GM10248 (cell line): ENCODE data around the gene NLK.
"Not testable (repeated sequence)": the region's sequence is repeated elsewhere in the genome, so short reads cannot be mapped to it uniquely, and the experiment has no call there.

ENCODE experiments used
- CTCF ChIA-PET: fragments of 300-600 bp; sonication (Branson Sonifier 250); formaldehyde crosslinking; extraction: SDS; loops from one replicate; lab custom pipeline; 2021; ENCODE audit warnings: antibody characterized with exemption; lab: Yijun Ruan, JAX
- POLR2A ChIA-PET: fragments of 350-650 bp; sonication (Branson Sonifier 250); formaldehyde crosslinking; extraction: SDS; loops from one replicate; lab custom pipeline; 2020; ENCODE audit warnings: antibody characterized with exemption; lab: Yijun Ruan, JAX
- DNase-seq: peaks from one replicate; pipeline ENCODE4 v3.0.0; 2012; ENCODE audit errors: extremely low spot score
- TF ChIP-seq, protein P1 (sequence below): IDR thresholded peaks from 2 replicates; pipeline ENCODE4 v1.5.1; 2012; ENCODE audit warnings: mild to moderate bottlenecking, low read depth; ENCODE audit errors: extremely low read depth, missing control alignments, control extremely low read depth

NLK gene

DNA sequence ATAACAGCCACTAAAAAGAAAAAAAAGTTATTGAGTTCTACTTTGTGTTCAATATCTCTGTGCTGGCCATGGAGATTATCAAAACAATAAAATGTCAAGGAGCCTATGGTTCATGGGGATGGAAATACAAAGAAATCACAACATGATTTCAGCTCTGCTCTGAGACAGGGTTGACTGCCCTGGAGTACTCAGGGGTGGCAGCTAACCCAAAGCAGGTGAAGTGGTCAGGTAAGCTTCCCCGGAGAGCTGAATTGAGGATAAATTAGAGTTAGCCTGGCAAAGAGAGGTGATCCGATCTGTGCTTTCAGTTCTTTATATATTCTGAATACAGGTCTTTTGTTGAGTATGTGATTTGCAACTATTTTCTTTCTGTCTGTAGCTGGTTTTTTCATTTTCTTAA, 157.3 kb downstream of the NLK start:
- TF ChIP-seq, protein P1, sequence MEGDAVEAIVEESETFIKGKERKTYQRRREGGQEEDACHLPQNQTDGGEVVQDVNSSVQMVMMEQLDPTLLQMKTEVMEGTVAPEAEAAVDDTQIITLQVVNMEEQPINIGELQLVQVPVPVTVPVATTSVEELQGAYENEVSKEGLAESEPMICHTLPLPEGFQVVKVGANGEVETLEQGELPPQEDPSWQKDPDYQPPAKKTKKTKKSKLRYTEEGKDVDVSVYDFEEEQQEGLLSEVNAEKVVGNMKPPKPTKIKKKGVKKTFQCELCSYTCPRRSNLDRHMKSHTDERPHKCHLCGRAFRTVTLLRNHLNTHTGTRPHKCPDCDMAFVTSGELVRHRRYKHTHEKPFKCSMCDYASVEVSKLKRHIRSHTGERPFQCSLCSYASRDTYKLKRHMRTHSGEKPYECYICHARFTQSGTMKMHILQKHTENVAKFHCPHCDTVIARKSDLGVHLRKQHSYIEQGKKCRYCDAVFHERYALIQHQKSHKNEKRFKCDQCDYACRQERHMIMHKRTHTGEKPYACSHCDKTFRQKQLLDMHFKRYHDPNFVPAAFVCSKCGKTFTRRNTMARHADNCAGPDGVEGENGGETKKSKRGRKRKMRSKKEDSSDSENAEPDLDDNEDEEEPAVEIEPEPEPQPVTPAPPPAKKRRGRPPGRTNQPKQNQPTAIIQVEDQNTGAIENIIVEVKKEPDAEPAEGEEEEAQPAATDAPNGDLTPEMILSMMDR = no peak
- ChIA-PET POLR2A (no interaction called here), CTCF (interaction anchor here (1.4 to 1.8 kb wide), 2 partner anchors 9 to 27 kb away, joined by 3 to 8 read pairs; no protein-coding TSS in a partner anchor)
- no peak for DNase-seq

DNA sequence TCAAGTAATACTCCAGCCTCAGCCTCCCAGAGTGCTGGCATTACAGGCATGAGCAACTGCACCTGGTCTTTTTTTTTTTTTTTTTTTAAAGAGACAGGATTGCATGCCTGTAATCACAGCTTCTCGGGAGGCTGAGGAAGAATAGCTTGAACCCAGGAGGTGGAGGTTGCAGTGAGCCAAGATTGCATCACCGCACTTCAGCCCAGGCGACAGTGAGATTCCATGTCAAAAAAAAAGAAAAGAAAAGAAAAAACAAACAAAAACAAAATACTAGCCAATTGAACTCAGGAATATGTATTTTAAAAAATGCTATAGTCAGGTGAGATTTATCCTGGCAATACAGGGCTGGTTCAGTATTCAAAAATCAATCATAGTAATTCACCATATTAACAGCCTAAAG, 158.8 kb downstream of the NLK start:
- POLR2A ChIA-PET = no interaction called here
- no peak for DNase-seq
- TF ChIP-seq, protein P1 = no peak
- CTCF ChIA-PET = interaction anchor here (1.4 to 1.8 kb wide), 2 partner anchors 11 to 25 kb away, joined by 3 to 8 read pairs; no protein-coding TSS in a partner anchor

DNA sequence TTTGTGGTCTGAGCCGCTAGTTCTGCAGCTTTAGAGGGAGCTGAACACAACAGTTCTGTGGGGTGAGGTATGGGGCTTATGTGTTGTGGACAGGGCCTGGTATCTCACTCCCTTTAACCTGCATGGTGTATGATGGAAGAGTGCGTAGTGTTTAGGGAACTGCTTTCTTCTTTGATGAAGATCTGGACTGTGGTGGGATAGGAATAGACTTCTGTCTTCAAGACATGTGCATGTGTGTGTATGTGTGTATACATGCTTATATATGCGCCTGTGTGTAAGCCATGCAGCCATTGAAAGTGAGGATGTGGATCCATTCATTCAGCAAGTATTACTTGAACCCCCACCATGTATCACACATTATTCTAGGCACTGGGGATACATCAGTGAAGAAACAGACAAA, 161.8 kb downstream of the NLK start:
- ChIA-PET POLR2A (no interaction called here), CTCF (no interaction called here)
- DNase-seq = no peak
- TF ChIP-seq, protein P1 = no peak

DNA sequence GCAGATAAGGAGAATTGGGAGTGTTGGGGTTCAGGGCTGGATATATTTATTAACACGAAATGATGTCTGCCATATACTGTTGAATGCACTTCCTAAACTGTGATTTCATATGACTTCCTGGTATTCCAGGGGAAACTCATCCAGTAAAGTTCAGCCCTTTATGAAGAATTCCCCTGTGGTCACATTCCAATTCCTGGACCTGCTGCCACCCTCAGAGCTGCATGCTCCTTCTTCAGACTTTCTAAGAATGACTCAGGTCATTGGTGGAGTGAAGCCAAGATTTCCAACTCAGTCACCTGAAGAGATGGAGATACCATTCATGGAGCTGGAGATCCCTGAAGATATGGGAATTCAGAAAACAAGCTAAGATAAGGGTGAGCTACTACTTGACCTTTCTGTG, 162.3 kb downstream of the NLK start:
- CTCF ChIA-PET = interaction anchor here (1.0 kb wide), 1 partner anchor 29 kb away, joined by 3 read pairs; no protein-coding TSS in a partner anchor
- POLR2A ChIA-PET = no interaction called here
- TF ChIP-seq, protein P1 = no peak
- no peak for DNase-seq

DNA sequence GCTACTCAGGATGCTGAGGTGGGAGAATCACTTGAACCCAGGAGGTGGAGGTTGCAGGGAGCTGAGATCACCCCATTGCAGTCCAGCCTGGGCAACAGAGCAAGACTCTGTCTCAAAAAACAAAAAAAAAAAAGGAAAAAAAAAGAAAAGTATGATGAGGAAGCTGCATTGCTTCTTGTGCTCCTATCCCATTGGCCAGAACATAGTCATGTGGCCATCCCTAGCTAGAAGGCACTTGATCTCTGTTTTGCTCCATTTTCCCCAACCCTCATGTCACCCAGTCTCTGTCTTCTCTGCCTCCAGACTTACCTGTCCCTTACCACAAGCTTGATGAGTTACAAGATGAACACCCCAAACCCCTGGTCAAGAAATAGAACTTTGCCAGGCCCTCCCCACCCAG, 163.8 kb downstream of the NLK start:
- TF ChIP-seq, protein P1 = no peak
- CTCF ChIA-PET = interaction anchor here (0.8 to 1.2 kb wide), 2 partner anchors 19 to 88 kb away, joined by 3 read pairs; no protein-coding TSS in a partner anchor
- DNase-seq = no peak
- POLR2A ChIA-PET = interaction anchor here (0.6 to 0.7 kb wide), 2 partner anchors 38 to 69 kb away, joined by 3 read pairs; no protein-coding TSS in a partner anchor

DNA sequence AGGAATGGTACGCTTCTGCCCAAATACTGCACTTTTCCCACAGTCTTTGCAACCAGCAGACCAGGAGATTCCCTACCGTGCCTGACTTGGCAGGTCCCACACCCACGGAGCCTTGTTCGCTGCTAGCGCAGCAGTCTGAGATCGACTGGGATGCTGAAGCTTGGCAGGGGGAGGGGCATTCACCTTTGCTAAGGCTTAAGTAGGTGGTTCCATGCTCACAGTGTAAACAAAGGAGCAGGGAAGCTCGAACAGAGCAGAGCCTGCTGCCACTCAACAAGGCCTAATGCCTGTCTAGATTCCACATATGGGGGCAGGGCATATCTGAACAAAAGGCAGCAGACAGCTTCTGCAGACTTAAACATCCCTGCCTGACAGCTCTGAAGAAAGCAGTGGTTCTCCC, 169.3 kb downstream of the NLK start:
- ChIA-PET POLR2A (interaction anchor here (0.6 kb wide), 1 partner anchor 9 kb away, joined by 4 read pairs; no protein-coding TSS in a partner anchor), CTCF (interaction anchor here (1.1 kb wide), 1 partner anchor 31 kb away, joined by 3 read pairs; no protein-coding TSS in a partner anchor)
- TF ChIP-seq, protein P1 = no peak
- no peak for DNase-seq

DNA sequence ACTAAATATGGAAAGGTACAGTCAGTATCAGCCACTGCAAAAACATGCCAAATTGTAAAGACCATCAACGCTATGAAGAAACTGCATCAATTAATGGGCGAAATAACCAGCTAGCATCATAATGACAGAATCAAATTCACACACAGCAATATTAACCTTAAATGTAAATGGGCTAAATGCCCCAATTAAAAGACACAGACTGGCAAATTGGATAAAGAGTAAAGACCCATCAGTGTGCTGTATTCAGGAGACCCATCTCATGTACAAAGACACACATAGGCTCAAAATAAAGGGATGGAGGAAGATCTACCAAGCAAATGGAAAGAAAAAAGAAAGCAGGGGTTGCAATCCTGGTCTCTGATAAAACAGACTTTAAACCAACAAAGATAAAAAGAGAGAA, 171.1 kb downstream of the NLK start:
- CTCF ChIA-PET = interaction anchor here (1.4 to 1.8 kb wide), 2 partner anchors 20 to 23 kb away, joined by 3 read pairs; no protein-coding TSS in a partner anchor
- DNase-seq, POLR2A ChIA-PET: not testable (repeated sequence)
